ENCODE results near the gene NFATC4.

NFATC4 gene

DNA sequence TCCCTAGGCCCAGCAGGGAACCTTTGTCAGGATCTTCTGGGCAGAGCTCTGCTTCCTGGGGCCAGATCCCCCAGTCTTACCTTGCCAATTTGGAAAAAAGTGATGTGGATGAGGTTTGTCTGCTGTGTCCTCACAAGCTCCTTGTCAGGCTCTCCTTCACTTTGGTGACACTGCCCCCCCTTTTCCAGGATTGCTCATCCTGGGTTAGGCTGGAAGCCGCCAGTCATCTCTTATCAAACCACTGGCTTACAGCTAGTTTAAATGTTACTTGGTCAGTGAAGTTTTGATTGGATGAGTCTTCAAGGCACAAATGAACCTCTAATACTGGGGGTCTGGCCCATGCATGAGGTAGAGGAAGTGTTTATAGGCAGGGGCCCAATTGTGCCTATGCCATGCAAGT lies 46.1 kb downstream of the NFATC4 start:
- H2AFZ ChIP-seq (ENCODE audit: low read length), result no peak overlapping the region
- H3K4me3 ChIP-seq (ENCODE audit: low read depth, low read length, poor library complexity, severe bottlenecking), result no peak overlapping the region
- 0 out of 2 replicates have a peak, but pooled peaks cover 6% of the 10 kb centered on the region for H3K27me3 ChIP-seq (ENCODE audit: insufficient read depth, low read length)
- no peak overlapping the region for H3K27ac ChIP-seq (ENCODE audit: low read depth, low read length, poor library complexity, severe bottlenecking)
- H3F3A ChIP-seq (ENCODE audit: insufficient read depth, low read length), result no peaks in the 10 kb centered on the region
- TF ChIP-seq CTCF (IDR thresholded peaks at IDR 0.05; ENCODE audit: low read length) (no peak), EZH2 (IDR thresholded peaks at IDR 0.05; ENCODE audit: borderline replicate concordance, low read length) (no peak)
- no peaks in the 10 kb centered on the region for H3K36me3 ChIP-seq (ENCODE audit: insufficient read depth, low read length)
- no peak overlapping the region for H3K4me2 ChIP-seq (ENCODE audit: low read length)
- no peaks in the 10 kb centered on the region for H3K9me3 ChIP-seq (ENCODE audit: low read length)
- H3K9me2 ChIP-seq (ENCODE audit: low read depth, low read length), result no peaks in the 10 kb centered on the region
- no peak overlapping the region for H3K9ac ChIP-seq (ENCODE audit: low read length)
- no peaks in the 10 kb centered on the region for H3K79me2 ChIP-seq (ENCODE audit: insufficient read depth, low read length)
- no peaks in the 10 kb centered on the region for H4K20me1 ChIP-seq (ENCODE audit: insufficient read depth, low read length)
- H3K4me1 ChIP-seq (ENCODE audit: insufficient read depth, low read length, severe bottlenecking), result peaks cover 12% of the 10 kb centered on the region

DNA sequence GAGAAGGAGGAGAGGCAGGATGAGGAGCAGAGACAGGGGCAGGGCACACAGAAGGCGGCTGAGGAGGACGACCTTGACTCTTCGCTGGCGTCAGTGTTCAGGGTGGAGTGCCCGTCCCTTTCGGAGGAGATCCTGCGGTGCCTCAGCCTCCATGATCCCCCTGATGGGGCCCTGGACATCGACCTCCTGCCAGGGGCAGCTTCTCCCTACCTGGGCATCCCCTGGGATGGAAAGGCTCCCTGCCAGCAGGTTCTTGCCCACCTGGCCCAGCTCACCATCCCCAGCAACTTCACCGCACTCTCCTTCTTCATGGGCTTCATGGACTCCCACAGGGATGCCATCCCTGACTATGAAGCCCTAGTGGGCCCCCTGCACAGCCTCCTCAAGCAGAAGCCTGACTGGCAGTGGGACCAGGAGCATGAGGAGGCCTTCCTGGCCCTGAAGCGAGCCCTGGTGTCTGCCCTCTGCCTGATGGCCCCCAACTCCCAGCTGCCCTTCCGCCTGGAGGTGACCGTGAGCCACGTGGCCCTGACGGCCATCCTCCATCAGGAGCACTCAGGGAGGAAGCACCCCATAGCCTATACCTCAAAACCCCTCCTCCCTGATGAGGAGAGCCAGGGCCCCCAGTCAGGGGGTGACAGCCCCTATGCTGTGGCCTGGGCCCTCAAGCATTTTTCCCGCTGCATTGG lies 46.9 kb downstream of the NFATC4 start:
- peaks cover 4% of the 10 kb centered on the region for H3K4me1 ChIP-seq (ENCODE audit: insufficient read depth, low read length, severe bottlenecking)
- H3K4me3 ChIP-seq (ENCODE audit: low read depth, low read length, poor library complexity, severe bottlenecking), result no peak overlapping the region
- H3K27ac ChIP-seq (ENCODE audit: low read depth, low read length, poor library complexity, severe bottlenecking), result no peak overlapping the region
- H3K79me2 ChIP-seq (ENCODE audit: insufficient read depth, low read length), result no peaks in the 10 kb centered on the region
- H3K36me3 ChIP-seq (ENCODE audit: insufficient read depth, low read length), result no peaks in the 10 kb centered on the region
- H3K4me2 ChIP-seq (ENCODE audit: low read length), result no peak overlapping the region
- 0 out of 2 replicates have a peak, but pooled peaks cover 6% of the 10 kb centered on the region for H3K27me3 ChIP-seq (ENCODE audit: insufficient read depth, low read length)
- no peaks in the 10 kb centered on the region for H4K20me1 ChIP-seq (ENCODE audit: insufficient read depth, low read length)
- no peaks in the 10 kb centered on the region for H3K9me3 ChIP-seq (ENCODE audit: low read length)
- H3F3A ChIP-seq (ENCODE audit: insufficient read depth, low read length), result no peaks in the 10 kb centered on the region
- no peak overlapping the region for H2AFZ ChIP-seq (ENCODE audit: low read length)
- H3K9me2 ChIP-seq (ENCODE audit: low read depth, low read length), result no peaks in the 10 kb centered on the region
- no peak overlapping the region for H3K9ac ChIP-seq (ENCODE audit: low read length)
- TF ChIP-seq CTCF (IDR thresholded peaks at IDR 0.05; ENCODE audit: low read length), result no peak
- TF ChIP-seq EZH2 (IDR thresholded peaks at IDR 0.05; ENCODE audit: borderline replicate concordance, low read length), result no peak

GRCh38 chr14:24415421-24416253 lies 47.7 kb downstream of the NFATC4 start:
- TF ChIP-seq EZH2 (IDR thresholded peaks at IDR 0.05; ENCODE audit: borderline replicate concordance, low read length) (no peak), CTCF (IDR thresholded peaks at IDR 0.05; ENCODE audit: low read length) (no peak)

More at GRCh38 chr14:24415421-24416253, 47.7 kb downstream of the NFATC4 start:
- H3K4me2 ChIP-seq (ENCODE audit: low read length), result no peak overlapping the region
- H3K9ac ChIP-seq (ENCODE audit: low read length), result no peak overlapping the region
- no peaks in the 10 kb centered on the region for H3K9me2 ChIP-seq (ENCODE audit: low read depth, low read length)
- no peaks in the 10 kb centered on the region for H3F3A ChIP-seq (ENCODE audit: insufficient read depth, low read length)
- no peaks in the 10 kb centered on the region for H3K79me2 ChIP-seq (ENCODE audit: insufficient read depth, low read length)
- no peaks in the 10 kb centered on the region for H4K20me1 ChIP-seq (ENCODE audit: insufficient read depth, low read length)
- H3K9me3 ChIP-seq (ENCODE audit: low read length), result no peaks in the 10 kb centered on the region
- H3K27me3 ChIP-seq (ENCODE audit: insufficient read depth, low read length), result 0 out of 2 replicates have a peak, but pooled peaks cover 6% of the 10 kb centered on the region
- no peaks in the 10 kb centered on the region for H3K36me3 ChIP-seq (ENCODE audit: insufficient read depth, low read length)
- H3K27ac ChIP-seq (ENCODE audit: low read depth, low read length, poor library complexity, severe bottlenecking), result no peak overlapping the region
- H2AFZ ChIP-seq (ENCODE audit: low read length), result no peak overlapping the region
- H3K4me1 ChIP-seq (ENCODE audit: insufficient read depth, low read length, severe bottlenecking), result no peaks in the 10 kb centered on the region
- no peak overlapping the region for H3K4me3 ChIP-seq (ENCODE audit: low read depth, low read length, poor library complexity, severe bottlenecking)
